ENCODE data around the gene C22orf31. TPM values are rescaled to one million over a fixed set of nuclear protein-coding genes. Genes with fewer than 3 reads are reported as not detected.

The C22orf31 gene
- total RNA-seq, 1 experiment from 2014 or later, result not detected

DNA sequence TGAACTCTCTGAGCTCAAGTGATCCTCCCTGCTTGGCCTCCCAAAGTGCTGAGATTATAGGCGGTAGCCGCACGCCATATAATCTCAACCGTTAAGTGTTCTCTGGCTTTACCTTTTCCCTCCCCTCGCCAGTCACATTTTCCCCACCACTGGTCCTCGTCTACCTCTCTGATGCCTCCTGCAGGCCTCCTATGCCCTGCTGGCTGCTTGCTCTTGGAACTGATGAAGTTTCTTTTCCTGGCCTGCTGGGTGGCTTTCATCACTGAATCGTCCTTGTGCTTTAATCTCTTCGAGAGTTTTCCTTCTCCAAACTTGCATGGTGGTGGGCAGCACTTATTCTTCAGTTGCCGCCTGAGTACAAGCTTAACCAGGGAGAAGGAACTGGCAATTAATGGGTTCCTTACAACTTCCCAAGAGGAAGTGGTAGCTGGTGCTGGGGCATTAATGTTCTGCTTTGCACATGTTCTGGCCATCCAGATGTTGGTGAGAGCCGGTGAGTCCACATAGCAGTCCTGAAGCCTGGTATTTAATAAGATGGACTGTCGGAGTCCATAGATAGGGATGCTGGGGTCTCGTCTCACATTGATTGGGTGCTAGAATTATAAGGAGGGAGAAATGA, 1.3 kb downstream of the C22orf31 start:
- no peak overlapping the region for H2BK12ac ChIP-seq (ENCODE audit: insufficient read length, low read depth, low read length)
- no peak overlapping the region for H3K4me2 ChIP-seq (ENCODE audit: insufficient read depth, insufficient read length, low read length)
- no CpG with 5 or more reads among the region's 12 CpGs for WGBS (ENCODE audit: extremely low coverage, insufficient read length, low lambda C conversion rate)
- H4K5ac ChIP-seq (ENCODE audit: insufficient read length, low read depth, low read length), result no peak overlapping the region
- no peak overlapping the region for H3K27ac Mint-ChIP-seq
- H3K4me1 ChIP-seq (ENCODE audit: insufficient read depth, low read length), result no peaks in the 10 kb centered on the region; the same call in 1 of the 2 replicates
- H2BK20ac ChIP-seq (ENCODE audit: low read depth, low read length, poor library complexity, severe bottlenecking), result no peak overlapping the region
- H3K9me3 ChIP-seq (ENCODE audit: control insufficient read depth, low read depth, low read length), result no peaks in the 10 kb centered on the region
- H3K9me3 Mint-ChIP-seq, result no peaks in the 10 kb centered on the region; a peak in 1 of 5 replicates
- no peaks in the 10 kb centered on the region for H4K20me1 ChIP-seq (ENCODE audit: control insufficient read depth, insufficient read depth, insufficient read length)
- H4K91ac ChIP-seq (ENCODE audit: insufficient read length, low read depth, low read length), result no peak overlapping the region
- H3K27me3 ChIP-seq (ENCODE audit: insufficient read depth, low read length), result no peaks in the 10 kb centered on the region
- no peak overlapping the region for H3K23ac ChIP-seq (ENCODE audit: insufficient read length, low read depth, low read length)
- TF ChIP-seq, protein P1, sequence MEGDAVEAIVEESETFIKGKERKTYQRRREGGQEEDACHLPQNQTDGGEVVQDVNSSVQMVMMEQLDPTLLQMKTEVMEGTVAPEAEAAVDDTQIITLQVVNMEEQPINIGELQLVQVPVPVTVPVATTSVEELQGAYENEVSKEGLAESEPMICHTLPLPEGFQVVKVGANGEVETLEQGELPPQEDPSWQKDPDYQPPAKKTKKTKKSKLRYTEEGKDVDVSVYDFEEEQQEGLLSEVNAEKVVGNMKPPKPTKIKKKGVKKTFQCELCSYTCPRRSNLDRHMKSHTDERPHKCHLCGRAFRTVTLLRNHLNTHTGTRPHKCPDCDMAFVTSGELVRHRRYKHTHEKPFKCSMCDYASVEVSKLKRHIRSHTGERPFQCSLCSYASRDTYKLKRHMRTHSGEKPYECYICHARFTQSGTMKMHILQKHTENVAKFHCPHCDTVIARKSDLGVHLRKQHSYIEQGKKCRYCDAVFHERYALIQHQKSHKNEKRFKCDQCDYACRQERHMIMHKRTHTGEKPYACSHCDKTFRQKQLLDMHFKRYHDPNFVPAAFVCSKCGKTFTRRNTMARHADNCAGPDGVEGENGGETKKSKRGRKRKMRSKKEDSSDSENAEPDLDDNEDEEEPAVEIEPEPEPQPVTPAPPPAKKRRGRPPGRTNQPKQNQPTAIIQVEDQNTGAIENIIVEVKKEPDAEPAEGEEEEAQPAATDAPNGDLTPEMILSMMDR (conservative IDR thresholded peaks at IDR 0.05), result peak; percentile 49; the same call in 2 of the 3 replicates
- H3K79me2 ChIP-seq (ENCODE audit: insufficient read depth, low read length), result no peaks in the 10 kb centered on the region
- no peaks in the 10 kb centered on the region for H3K23me2 ChIP-seq (ENCODE audit: insufficient read length, low read depth, low read length, poor library complexity, severe bottlenecking)
- no peak for DNase-seq
- H3K27ac ChIP-seq (ENCODE audit: insufficient read length, low read depth, low read length), result no peak overlapping the region
- H3K36me3 Mint-ChIP-seq (ENCODE audit: insufficient read depth in 1 of 3, low read depth in 3 of 3), result no peaks in the 10 kb centered on the region; a peak in 1 of 7 replicates
- no peak overlapping the region for H2AK5ac ChIP-seq (ENCODE audit: insufficient read length, low read length)
- no peak overlapping the region for H3K9ac ChIP-seq (ENCODE audit: extremely low read depth, insufficient read length, low read length)
- no peak overlapping the region for H2BK15ac ChIP-seq (ENCODE audit: low read depth, low read length)
- H3K4me3 Mint-ChIP-seq, result no peak overlapping the region
- no peak overlapping the region for H2BK5ac ChIP-seq (ENCODE audit: insufficient read length, low read length)
- H3K56ac ChIP-seq (ENCODE audit: insufficient read length, low read depth, low read length), result no peak overlapping the region
- no peak overlapping the region for H4K8ac ChIP-seq (replicated peaks; ENCODE audit: insufficient read length, low read depth, low read length)
- peaks cover 27 to 35% of the 10 kb centered on the region in 2 experiments for H3K4me1 Mint-ChIP-seq
- no peak overlapping the region for H2BK120ac ChIP-seq (ENCODE audit: low read depth, low read length, poor library complexity, severe bottlenecking)
- peaks cover 7% of the 10 kb centered on the region for H3K27me3 Mint-ChIP-seq (ENCODE audit: low read depth)
- no peaks in the 10 kb centered on the region for H3K79me1 ChIP-seq (ENCODE audit: insufficient read depth, low read depth, low read length, poor library complexity, severe bottlenecking)
- no peak overlapping the region for H3T11ph ChIP-seq (ENCODE audit: low read length)
- no peak overlapping the region for H3K4ac ChIP-seq (ENCODE audit: low read depth, low read length)
- no peak overlapping the region for H3K14ac ChIP-seq (ENCODE audit: insufficient read depth, low read length)
- H2AFZ ChIP-seq (ENCODE audit: low read length), result no peak overlapping the region
- no peak overlapping the region for H3K18ac ChIP-seq (ENCODE audit: insufficient read length, low read depth, low read length)

All from H9 (cell line).